PC-3 (cell line): ENCODE data around the gene GPR83. TPM values are rescaled to one million over a fixed set of nuclear protein-coding genes. Genes with fewer than 3 reads are reported as not detected.

Source experiments
- ATAC-seq: fragments of 200-7000 bp; cut with Tn5 transposase; 2 replicates; pipeline ENCODE4 v1.9.1; 2020; ENCODE audit warnings: mild to moderate bottlenecking, moderate library complexity
- BruUV-seq: library from RNA; stranded (reverse); fragments of 400-500 nt; replicated peaks from 2 replicates; lab custom pipeline; 2021; lab: Mats Ljungman, UMichigan
- CTCF ChIA-PET: fragments of 300-600 bp; sonication (Branson Sonifier 250); formaldehyde crosslinking; loops from one replicate; lab custom pipeline; 2022; ENCODE audit warnings: antibody characterized with exemption; lab: Charles Lee
- POLR2A ChIA-PET: fragments of 300-600 bp; sonication (Branson Sonifier 250); formaldehyde crosslinking; loops from one replicate; lab custom pipeline; 2022; ENCODE audit warnings: antibody characterized with exemption; ENCODE audit not compliant: unreplicated experiment; lab: Charles Lee
- DNase-seq: peaks from one replicate; pipeline ENCODE4 v3.0.0-alpha.2; 2015
- H2AFZ ChIP-seq: fragments of 300-600 bp; sonication (generic); 2 replicates; pipeline ENCODE4 v1.6.0; 2016; ENCODE audit warnings: antibody characterized with exemption, low read length
- H3F3A ChIP-seq: fragments of 300-600 bp; sonication (generic); one replicate; pipeline ENCODE4 v1.6.0; 2017; ENCODE audit warnings: antibody characterized with exemption, low read length, control low read depth, mild to moderate bottlenecking; ENCODE audit not compliant: unreplicated experiment
- H3K27ac ChIP-seq: fragments of 300-600 bp; sonication (generic); 2 replicates; pipeline ENCODE4 v1.5.1; 2016; ENCODE audit warnings: mild to moderate bottlenecking, low read length
- H3K27me3 ChIP-seq: fragments of 300-600 bp; sonication (generic); 2 replicates; pipeline ENCODE4 v1.6.1; 2016; ENCODE audit warnings: low read length, mixed read lengths
- H3K36me3 ChIP-seq: fragments of 300-600 bp; sonication (generic); 2 replicates; pipeline ENCODE4 v1.6.1; 2016; ENCODE audit warnings: low read depth, mixed run types, low read length, mixed read lengths
- H3K4me1 ChIP-seq: fragments of 300-600 bp; sonication (generic); 2 replicates; pipeline ENCODE4 v1.5.1; 2016; ENCODE audit warnings: low read length; ENCODE audit not compliant: insufficient read depth
- H3K4me2 ChIP-seq: fragments of 300-600 bp; sonication (generic); 2 replicates; pipeline ENCODE4 v1.6.0; 2016; ENCODE audit warnings: low read length
- H3K4me3 ChIP-seq: fragments of 300-600 bp; sonication (generic); 2 replicates; pipeline ENCODE4 v1.5.1; 2016; ENCODE audit warnings: mild to moderate bottlenecking, low read length, mixed read lengths
- H3K79me2 ChIP-seq: fragments of 300-600 bp; sonication (generic); 2 replicates; pipeline ENCODE4 v1.6.1; 2017; ENCODE audit warnings: low read length, mixed read lengths
- H3K9ac ChIP-seq: fragments of 300-600 bp; sonication (generic); 2 replicates; pipeline ENCODE4 v1.6.0; 2016; ENCODE audit warnings: mild to moderate bottlenecking, low read length
- H3K9me2 ChIP-seq: fragments of 300-600 bp; sonication (generic); replicated peaks from 2 replicates; pipeline ENCODE4 v1.6.1; 2016; ENCODE audit warnings: mixed run types, low read length, mixed read lengths
- H3K9me3 ChIP-seq: fragments of 300-600 bp; sonication (generic); 2 replicates; pipeline ENCODE4 v1.6.1; 2016; ENCODE audit warnings: low read length, mixed read lengths
- H4K20me1 ChIP-seq: fragments of 300-600 bp; sonication (generic); 2 replicates; pipeline ENCODE4 v1.6.1; 2016; ENCODE audit warnings: low read length, mixed read lengths
- CTCF ChIP-seq: fragments of 300-600 bp; sonication (generic); conservative IDR thresholded peaks from 2 replicates; pipeline ENCODE4 v1.5.1; 2017; ENCODE audit warnings: antibody characterized with exemption, low read depth, mild to moderate bottlenecking, low read length
- EZH2 ChIP-seq: fragments of 300-600 bp; sonication (generic); IDR thresholded peaks from one replicate; pipeline ENCODE4 v1.6.1; 2017; ENCODE audit warnings: antibody characterized with exemption, mild to moderate bottlenecking, low read length; ENCODE audit not compliant: unreplicated experiment
- EZH2phosphoT487 ChIP-seq: fragments of 300-600 bp; sonication (generic); IDR thresholded peaks from 2 replicates; pipeline ENCODE4 v1.6.1; 2018; ENCODE audit warnings: mild to moderate bottlenecking, antibody characterized with exemption, low read length, borderline replicate concordance
- intact Hi-C: fragments of 100-400 bp; cut with micrococcal nuclease; formaldehyde crosslinking; loops from 2 replicates; pipeline ENCODE4 v1.9.0; 2023
- total RNA-seq: library from RNA; depleted of rRNA; stranded (reverse); fragments of >200 nt; gene quantifications from 2 replicates; pipeline ENCODE4 v1.2.3, GENCODE V29; 2014

GPR83 gene
- total RNA-seq, 1 experiment from 2014 or later = not detected

GRCh38 chr11:94343495-94343894, 57.7 kb downstream of the GPR83 start:
- H2AFZ ChIP-seq = no peak overlapping the region
- H3F3A ChIP-seq = no peaks in the 10 kb centered on the region
- H3K4me2 ChIP-seq = no peak overlapping the region
- no peaks in the 10 kb centered on the region for H3K36me3 ChIP-seq
- POLR2A ChIA-PET = no interaction called here
- no peak for DNase-seq
- H3K27me3 ChIP-seq = 0 out of 2 replicates have a peak, but pooled peaks cover 4% of the 10 kb centered on the region
- no peaks in the 10 kb centered on the region for H4K20me1 ChIP-seq
- CTCF ChIA-PET = interaction anchor here (0.8 kb wide), 1 partner anchor 448 kb away, joined by 3 read pairs; no protein-coding TSS in a partner anchor
- H3K9ac ChIP-seq = no peak overlapping the region
- H3K79me2 ChIP-seq = no peaks in the 10 kb centered on the region
- no peaks in the 10 kb centered on the region for H3K9me2 ChIP-seq
- ATAC-seq = no peak
- H3K4me3 ChIP-seq = no peak overlapping the region
- BruUV-seq = no TSS peak
- no peak overlapping the region for H3K27ac ChIP-seq
- intact Hi-C loops = no loop called here
- H3K9me3 ChIP-seq = no peaks in the 10 kb centered on the region
- TF ChIP-seq EZH2 = no peak
- H3K4me1 ChIP-seq = no peaks in the 10 kb centered on the region

GRCh38 chr11:94342250-94342649, 59.0 kb downstream of the GPR83 start:
- CTCF ChIA-PET = no interaction called here
- H3K9me2 ChIP-seq = no peaks in the 10 kb centered on the region
- H3K9ac ChIP-seq = no peak overlapping the region
- no peak overlapping the region for H3K4me2 ChIP-seq
- ATAC-seq = no peak
- TF ChIP-seq EZH2 (no peak), CTCF (no peak), EZH2phosphoT487 (no peak)
- POLR2A ChIA-PET = no interaction called here
- H3K27ac ChIP-seq = no peak overlapping the region
- H3K4me3 ChIP-seq = no peak overlapping the region
- no peaks in the 10 kb centered on the region for H3F3A ChIP-seq
- intact Hi-C loops = no loop called here
- DNase-seq = peak; percentile 25
- no TSS peak for BruUV-seq
- H2AFZ ChIP-seq = no peak overlapping the region
- no peaks in the 10 kb centered on the region for H3K36me3 ChIP-seq
- no peaks in the 10 kb centered on the region for H3K9me3 ChIP-seq
- no peaks in the 10 kb centered on the region for H3K4me1 ChIP-seq
- H3K79me2 ChIP-seq = no peaks in the 10 kb centered on the region
- H3K27me3 ChIP-seq = 0 out of 2 replicates have a peak, but pooled peaks cover 4% of the 10 kb centered on the region
- no peaks in the 10 kb centered on the region for H4K20me1 ChIP-seq

GRCh38 chr11:94338651-94339050, 62.6 kb downstream of the GPR83 start:
- Histone ChIP-seq H4K20me1 (no peaks in the 10 kb centered on the region), H3K79me2 (no peaks in the 10 kb centered on the region), H3K9me2 (no peaks in the 10 kb centered on the region), H3F3A (no peaks in the 10 kb centered on the region), H3K27me3 (no peaks in the 10 kb centered on the region), H3K27ac (no peak overlapping the region), H3K9ac (no peak overlapping the region), H3K4me2 (no peak overlapping the region), H3K4me1 (no peaks in the 10 kb centered on the region), H3K4me3 (no peak overlapping the region), H2AFZ (no peak overlapping the region), H3K9me3 (no peaks in the 10 kb centered on the region), H3K36me3 (no peaks in the 10 kb centered on the region)
- TF ChIP-seq EZH2 = no peak
- no peak for TF ChIP-seq CTCF
- TF ChIP-seq EZH2phosphoT487 = no peak
- DNase-seq = no peak
- CTCF ChIA-PET = no interaction called here
- BruUV-seq = no TSS peak
- ATAC-seq = no peak
- POLR2A ChIA-PET = no interaction called here
- intact Hi-C loops = no loop called here
